ENCODE measurements around the gene CDC42SE2.
"Not testable (repeated sequence)": the region's sequence is repeated elsewhere in the genome, so short reads cannot be mapped to it uniquely, and the experiment has no call there.

Gene CDC42SE2

DNA sequence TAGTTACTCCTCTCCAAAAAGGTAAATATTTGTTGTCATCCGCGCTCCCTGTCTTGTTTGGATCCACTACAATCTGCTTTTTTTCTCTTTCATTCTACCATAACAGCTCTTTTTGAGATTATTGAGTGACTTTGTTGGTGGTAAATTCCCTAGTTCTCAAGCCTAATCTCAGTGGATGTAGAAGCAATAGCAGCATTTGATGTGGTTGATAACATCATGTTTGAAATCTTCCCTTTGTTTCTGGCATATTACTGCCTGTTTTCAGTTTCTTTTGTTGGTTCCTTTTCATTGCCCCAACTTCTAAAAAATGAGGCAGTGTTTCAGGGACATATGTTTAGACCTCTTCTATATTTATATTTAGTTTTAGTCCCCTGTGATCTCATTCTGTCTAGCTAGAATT, 8.9 kb downstream of the CDC42SE2 start:
- FAIRE-seq = no peak
- TF ChIP-seq PAX5 (IDR thresholded peaks at IDR 0.05; ENCODE audit: insufficient read depth, low read length, severe bottlenecking) (no peak), POLR2AphosphoS5 (IDR thresholded peaks at IDR 0.05; ENCODE audit: low read depth, low read length) (no peak), POU2F2 (IDR thresholded peaks at IDR 0.05; ENCODE audit: low read depth, low read length) (no peak), TAF1 (IDR thresholded peaks at IDR 0.05; ENCODE audit: low read depth, low read length) (no peak), POLR2A (IDR thresholded peaks at IDR 0.05; ENCODE audit: low read depth, low read length) (no peak), SPI1 (IDR thresholded peaks at IDR 0.05; ENCODE audit: low read depth, low read length) (no peak)
- no peak for DNase-seq (ENCODE audit: insufficient read length, low spot score)

DNA sequence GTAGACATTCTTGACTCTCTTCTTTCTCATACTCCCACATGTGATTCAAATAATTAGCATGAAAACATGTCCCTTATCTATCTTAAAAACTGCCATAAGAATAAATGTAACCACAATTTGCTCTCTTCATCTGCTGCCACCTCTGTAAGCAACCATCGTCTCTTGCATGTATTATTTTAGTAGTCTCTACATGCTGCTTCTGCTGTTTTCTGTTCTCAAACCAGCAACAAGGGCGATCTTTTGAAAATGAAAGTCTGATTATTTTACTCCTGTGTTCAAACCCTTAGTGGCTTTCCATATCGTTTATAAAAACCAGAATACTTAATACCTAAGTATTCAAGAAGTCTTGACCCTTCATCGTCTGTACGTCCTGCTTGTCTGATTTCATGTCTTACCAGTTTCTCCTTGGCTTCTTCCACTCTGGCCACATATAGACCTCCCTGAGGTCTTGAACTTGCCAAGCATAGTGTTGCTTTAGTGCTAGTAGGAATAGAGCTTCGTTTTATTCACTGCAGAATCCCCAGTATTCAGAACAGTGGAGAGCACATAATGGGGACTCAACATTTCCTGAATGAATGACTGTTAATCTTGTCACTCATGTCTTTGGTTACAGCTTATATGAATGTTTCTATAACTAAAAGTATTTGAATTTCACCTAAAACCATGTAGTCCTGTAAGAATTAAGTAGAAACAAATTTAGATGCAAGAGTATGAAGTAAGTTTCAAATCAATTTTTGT, 10.6 kb downstream of the CDC42SE2 start:
- no peak for DNase-seq (ENCODE audit: insufficient read length, low spot score)
- TF ChIP-seq POU2F2 (IDR thresholded peaks at IDR 0.05; ENCODE audit: low read depth, low read length) = no peak
- no peak for TF ChIP-seq PAX5 (IDR thresholded peaks at IDR 0.05; ENCODE audit: insufficient read depth, low read length, severe bottlenecking)
- TF ChIP-seq SPI1 (IDR thresholded peaks at IDR 0.05; ENCODE audit: low read depth, low read length) = no peak
- no peak for TF ChIP-seq POLR2AphosphoS5 (IDR thresholded peaks at IDR 0.05; ENCODE audit: low read depth, low read length)
- TF ChIP-seq POLR2A (IDR thresholded peaks at IDR 0.05; ENCODE audit: low read depth, low read length) = no peak
- TF ChIP-seq TAF1 (IDR thresholded peaks at IDR 0.05; ENCODE audit: low read depth, low read length) = no peak
- FAIRE-seq = peak; percentile 71

DNA sequence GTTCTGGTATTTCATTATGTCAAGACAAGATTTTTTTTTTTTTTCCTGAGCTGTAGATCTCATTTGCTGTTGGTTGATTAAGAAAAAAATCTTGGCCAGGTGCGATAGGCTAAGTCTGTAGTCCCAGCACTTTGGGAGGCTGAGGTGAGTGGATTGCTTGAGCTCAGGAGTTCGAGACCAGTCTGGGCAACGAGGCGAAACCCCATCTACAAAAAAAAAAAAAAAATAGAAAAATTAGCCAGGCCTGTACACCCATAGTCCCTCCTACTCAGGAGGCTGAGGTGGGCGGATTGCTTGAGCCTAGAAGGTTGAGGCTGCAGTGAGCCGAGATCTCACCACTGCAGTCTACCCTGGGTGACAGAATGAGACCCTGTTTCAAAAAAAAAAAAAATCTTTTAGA, 12.2 kb downstream of the CDC42SE2 start:
- DNase-seq (ENCODE audit: insufficient read length, low spot score) (no peak), FAIRE-seq (no peak)
- TF ChIP-seq TAF1 (IDR thresholded peaks at IDR 0.05; ENCODE audit: low read depth, low read length) = no peak
- TF ChIP-seq POU2F2 (IDR thresholded peaks at IDR 0.05; ENCODE audit: low read depth, low read length) = no peak
- no peak for TF ChIP-seq PAX5 (IDR thresholded peaks at IDR 0.05; ENCODE audit: insufficient read depth, low read length, severe bottlenecking)
- TF ChIP-seq POLR2A (IDR thresholded peaks at IDR 0.05; ENCODE audit: low read depth, low read length) = no peak
- no peak for TF ChIP-seq SPI1 (IDR thresholded peaks at IDR 0.05; ENCODE audit: low read depth, low read length)
- TF ChIP-seq POLR2AphosphoS5 (IDR thresholded peaks at IDR 0.05; ENCODE audit: low read depth, low read length) = no peak

GRCh38 chr5:131277447-131277846, 13.6 kb downstream of the CDC42SE2 start:
- no peak for DNase-seq (ENCODE audit: insufficient read length, low spot score)
- FAIRE-seq = no peak

DNA sequence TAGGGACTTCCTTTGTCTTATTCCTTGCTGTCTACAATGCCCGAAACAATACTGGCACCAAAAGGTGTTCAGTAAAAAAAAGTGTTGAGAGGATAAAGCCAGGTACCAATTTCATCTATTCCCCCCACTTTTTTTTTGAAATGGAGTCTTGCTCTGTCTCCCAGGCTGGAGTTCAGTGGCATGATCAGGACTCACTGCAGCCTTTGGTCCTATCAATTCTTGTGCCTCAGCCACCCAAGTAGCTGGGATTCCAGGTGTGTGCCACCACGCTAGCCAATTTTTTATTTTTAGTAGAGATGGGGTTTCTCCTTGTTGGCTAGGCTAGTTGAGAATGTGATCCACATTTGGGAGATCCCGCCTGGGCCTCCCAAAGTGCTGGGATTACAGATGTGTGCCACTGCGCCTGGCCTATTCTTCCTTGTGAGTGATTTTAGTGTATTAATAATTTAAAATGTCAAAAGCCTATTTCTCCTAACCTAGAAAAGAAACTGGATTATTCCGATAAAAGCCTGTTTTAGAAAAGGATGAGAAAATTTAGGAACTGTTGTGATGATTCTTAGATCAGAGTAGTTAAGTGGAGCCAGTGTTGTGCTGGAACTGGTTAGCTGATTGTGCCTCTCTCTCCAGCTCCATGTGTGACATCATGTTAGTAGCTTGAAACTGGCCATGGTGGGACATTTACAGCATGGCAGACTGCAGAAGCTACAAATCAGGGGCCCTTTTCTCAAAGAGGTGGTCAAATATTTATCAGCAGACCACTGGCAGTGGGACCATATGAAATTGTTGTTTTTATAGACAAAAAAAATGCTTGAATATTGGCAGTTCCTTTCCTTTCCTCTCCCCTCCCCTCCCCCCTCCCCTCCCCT, 14.3 kb downstream of the CDC42SE2 start:
- TF ChIP-seq PAX5 (IDR thresholded peaks at IDR 0.05; ENCODE audit: insufficient read depth, low read length, severe bottlenecking) = no peak
- no peak for TF ChIP-seq POU2F2 (IDR thresholded peaks at IDR 0.05; ENCODE audit: low read depth, low read length)
- TF ChIP-seq POLR2AphosphoS5 (IDR thresholded peaks at IDR 0.05; ENCODE audit: low read depth, low read length) = no peak
- no peak for TF ChIP-seq TAF1 (IDR thresholded peaks at IDR 0.05; ENCODE audit: low read depth, low read length)
- no peak for TF ChIP-seq POLR2A (IDR thresholded peaks at IDR 0.05; ENCODE audit: low read depth, low read length)
- no peak for TF ChIP-seq SPI1 (IDR thresholded peaks at IDR 0.05; ENCODE audit: low read depth, low read length)
- FAIRE-seq = no peak
- DNase-seq (ENCODE audit: insufficient read length, low spot score) = no peak

More at GRCh38 chr5:131277447-131277846, 13.6 kb downstream of the CDC42SE2 start:
- TF ChIP-seq POU2F2 (IDR thresholded peaks at IDR 0.05; ENCODE audit: low read depth, low read length) = no peak

DNA sequence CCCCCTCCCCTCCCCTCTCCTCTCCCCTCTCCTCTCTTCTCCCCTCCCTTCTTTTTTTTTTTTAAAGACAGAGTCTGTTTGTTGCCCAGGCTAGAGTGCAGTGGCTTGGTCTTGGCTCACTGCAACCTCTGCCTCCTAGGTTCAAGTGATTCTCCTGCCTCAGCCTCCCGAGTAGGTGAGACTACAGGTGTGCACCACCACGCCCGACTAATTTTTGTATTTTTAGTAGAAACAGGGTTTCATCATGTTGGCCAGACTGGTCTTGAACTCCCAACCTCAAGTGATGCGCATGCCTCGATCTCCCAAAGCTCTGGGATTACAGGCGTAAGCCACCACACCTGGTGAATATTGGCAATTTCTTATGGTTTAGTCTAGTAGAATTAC, 14.9 kb downstream of the CDC42SE2 start:
- not testable (repeated sequence) for FAIRE-seq

GRCh38 chr5:131279204-131279603, 15.4 kb downstream of the CDC42SE2 start:
- FAIRE-seq = no peak
- TF ChIP-seq SPI1 (IDR thresholded peaks at IDR 0.05; ENCODE audit: low read depth, low read length) (peak; percentile 77), PAX5 (IDR thresholded peaks at IDR 0.05; ENCODE audit: insufficient read depth, low read length, severe bottlenecking) (no peak), POLR2A (IDR thresholded peaks at IDR 0.05; ENCODE audit: low read depth, low read length) (no peak), POLR2AphosphoS5 (IDR thresholded peaks at IDR 0.05; ENCODE audit: low read depth, low read length) (no peak), POU2F2 (IDR thresholded peaks at IDR 0.05; ENCODE audit: low read depth, low read length) (no peak)
- no peak for DNase-seq (ENCODE audit: insufficient read length, low spot score)

More for the DNA sequence above, 14.9 kb downstream of the CDC42SE2 start:
- DNase-seq (ENCODE audit: insufficient read length, low spot score) = not testable (repeated sequence)

DNA sequence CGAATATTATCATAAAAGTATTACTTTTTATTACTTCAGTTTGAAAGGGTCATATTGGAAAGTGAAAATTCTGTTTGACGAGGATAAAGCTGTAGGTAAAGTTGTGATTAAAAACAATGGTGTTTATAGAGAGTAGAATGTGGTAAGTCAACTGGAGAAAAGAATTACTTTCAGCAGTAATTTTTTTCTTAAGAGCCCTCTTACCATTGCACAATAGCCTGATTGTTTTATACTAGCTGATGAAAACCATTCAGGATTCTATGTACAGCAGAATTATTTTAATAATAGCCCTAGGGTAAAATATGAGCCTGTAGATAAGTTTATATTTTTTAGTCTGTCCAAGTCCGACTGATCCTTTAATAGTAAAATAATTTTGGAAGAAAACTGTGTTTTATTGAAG, 16.6 kb downstream of the CDC42SE2 start:
- no peak for FAIRE-seq
- DNase-seq (ENCODE audit: insufficient read length, low spot score) = no peak
- no peak for TF ChIP-seq PAX5 (IDR thresholded peaks at IDR 0.05; ENCODE audit: insufficient read depth, low read length, severe bottlenecking)
- no peak for TF ChIP-seq POLR2A (IDR thresholded peaks at IDR 0.05; ENCODE audit: low read depth, low read length)
- no peak for TF ChIP-seq TAF1 (IDR thresholded peaks at IDR 0.05; ENCODE audit: low read depth, low read length)
- TF ChIP-seq POLR2AphosphoS5 (IDR thresholded peaks at IDR 0.05; ENCODE audit: low read depth, low read length) = no peak
- TF ChIP-seq POU2F2 (IDR thresholded peaks at IDR 0.05; ENCODE audit: low read depth, low read length) = no peak
- TF ChIP-seq SPI1 (IDR thresholded peaks at IDR 0.05; ENCODE audit: low read depth, low read length) = no peak

GRCh38 chr5:131281133-131281867, 17.4 kb downstream of the CDC42SE2 start:
- TF ChIP-seq POLR2AphosphoS5 (IDR thresholded peaks at IDR 0.05; ENCODE audit: low read depth, low read length) (no peak), PAX5 (IDR thresholded peaks at IDR 0.05; ENCODE audit: insufficient read depth, low read length, severe bottlenecking) (no peak), POU2F2 (IDR thresholded peaks at IDR 0.05; ENCODE audit: low read depth, low read length) (no peak), SPI1 (IDR thresholded peaks at IDR 0.05; ENCODE audit: low read depth, low read length) (no peak), TAF1 (IDR thresholded peaks at IDR 0.05; ENCODE audit: low read depth, low read length) (no peak), POLR2A (IDR thresholded peaks at IDR 0.05; ENCODE audit: low read depth, low read length) (no peak)
- FAIRE-seq (peak; percentile 89), DNase-seq (ENCODE audit: insufficient read length, low spot score) (no peak)
